ENCODE data around the gene RYR2. TPM values are rescaled to one million over a fixed set of nuclear protein-coding genes. Genes with fewer than 3 reads are reported as not detected.

The RYR2 gene
- polyA plus RNA-seq, 2 of the 4 experiments (the other 2 are of a cell fraction): 0.06 TPM; not detected in 1

DNA sequence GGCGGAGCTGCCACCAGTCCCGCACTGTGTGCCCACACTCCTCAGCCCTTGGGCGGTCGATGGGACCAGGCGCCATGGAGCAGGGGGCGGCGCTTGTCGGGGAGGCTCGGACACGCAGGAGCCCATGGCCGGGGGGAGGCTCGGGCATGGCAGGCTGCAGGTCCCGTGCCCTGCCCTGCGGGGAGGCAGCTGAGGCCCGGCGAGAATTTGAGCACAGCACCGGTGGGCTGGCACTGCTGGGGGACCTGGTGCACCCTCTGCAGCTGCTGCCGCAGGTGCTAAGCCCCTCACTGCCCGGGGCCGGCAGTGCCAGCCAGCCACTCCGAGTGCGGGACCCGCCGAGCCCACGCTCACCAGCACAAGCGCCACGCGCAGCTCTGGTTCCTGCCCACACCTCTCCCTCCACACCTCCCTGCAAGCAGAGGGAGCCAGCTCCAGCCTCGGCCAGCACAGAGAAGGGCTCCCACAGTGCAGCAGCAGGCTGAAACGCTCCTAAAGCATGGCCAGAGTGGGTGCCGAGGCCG is 267.7 kb downstream of the RYR2 start:
- Histone ChIP-seq H3K4me3 (no peak overlapping the region), H3K9me3 (no peaks in the 10 kb centered on the region), H3K27ac (no peak overlapping the region), H3K4me2 (no peak overlapping the region), H3K4me1 (no peaks in the 10 kb centered on the region)
- 48% methylated on average over 11 of the region's 32 CpGs for WGBS (ENCODE audit: missing lambda C conversion rate)
- ChIA-PET CTCF (interaction anchor here (1.0 kb wide), 1 partner anchor 676 kb away, joined by 3 read pairs; no protein-coding TSS in a partner anchor), POLR2A (no interaction called here)
- TF ChIP-seq, protein P1, sequence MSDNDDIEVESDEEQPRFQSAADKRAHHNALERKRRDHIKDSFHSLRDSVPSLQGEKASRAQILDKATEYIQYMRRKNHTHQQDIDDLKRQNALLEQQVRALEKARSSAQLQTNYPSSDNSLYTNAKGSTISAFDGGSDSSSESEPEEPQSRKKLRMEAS (IDR thresholded peaks at IDR 0.05): no peak
- TF ChIP-seq MYC (IDR thresholded peaks at IDR 0.05; ENCODE audit: borderline replicate concordance, low read length) (no peak), BHLHE40 (IDR thresholded peaks at IDR 0.05; ENCODE audit: low read depth, low read length) (no peak), SMC3 (IDR thresholded peaks at IDR 0.05) (no peak), RCOR1 (IDR thresholded peaks at IDR 0.05; ENCODE audit: low read depth, low read length) (no peak), NR3C1 (IDR thresholded peaks at IDR 0.05) (no peak), CHD2 (IDR thresholded peaks at IDR 0.05; ENCODE audit: low read length, partially characterized antibody) (no peak), RAD21 (conservative IDR thresholded peaks at IDR 0.05 in 1 of 2, IDR thresholded peaks at IDR 0.05 in 1 of 2) (no peak), HOXA7 (CRISPR knock-in tag; IDR thresholded peaks at IDR 0.05) (no peak)
- TF ChIP-seq, protein P2, sequence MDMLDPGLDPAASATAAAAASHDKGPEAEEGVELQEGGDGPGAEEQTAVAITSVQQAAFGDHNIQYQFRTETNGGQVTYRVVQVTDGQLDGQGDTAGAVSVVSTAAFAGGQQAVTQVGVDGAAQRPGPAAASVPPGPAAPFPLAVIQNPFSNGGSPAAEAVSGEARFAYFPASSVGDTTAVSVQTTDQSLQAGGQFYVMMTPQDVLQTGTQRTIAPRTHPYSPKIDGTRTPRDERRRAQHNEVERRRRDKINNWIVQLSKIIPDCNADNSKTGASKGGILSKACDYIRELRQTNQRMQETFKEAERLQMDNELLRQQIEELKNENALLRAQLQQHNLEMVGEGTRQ (IDR thresholded peaks at IDR 0.05): no peak
- TF ChIP-seq, protein P3, sequence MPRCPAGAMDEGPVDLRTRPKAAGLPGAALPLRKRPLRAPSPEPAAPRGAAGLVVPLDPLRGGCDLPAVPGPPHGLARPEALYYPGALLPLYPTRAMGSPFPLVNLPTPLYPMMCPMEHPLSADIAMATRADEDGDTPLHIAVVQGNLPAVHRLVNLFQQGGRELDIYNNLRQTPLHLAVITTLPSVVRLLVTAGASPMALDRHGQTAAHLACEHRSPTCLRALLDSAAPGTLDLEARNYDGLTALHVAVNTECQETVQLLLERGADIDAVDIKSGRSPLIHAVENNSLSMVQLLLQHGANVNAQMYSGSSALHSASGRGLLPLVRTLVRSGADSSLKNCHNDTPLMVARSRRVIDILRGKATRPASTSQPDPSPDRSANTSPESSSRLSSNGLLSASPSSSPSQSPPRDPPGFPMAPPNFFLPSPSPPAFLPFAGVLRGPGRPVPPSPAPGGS (IDR thresholded peaks at IDR 0.05): no peak
- TF ChIP-seq, protein P4, sequence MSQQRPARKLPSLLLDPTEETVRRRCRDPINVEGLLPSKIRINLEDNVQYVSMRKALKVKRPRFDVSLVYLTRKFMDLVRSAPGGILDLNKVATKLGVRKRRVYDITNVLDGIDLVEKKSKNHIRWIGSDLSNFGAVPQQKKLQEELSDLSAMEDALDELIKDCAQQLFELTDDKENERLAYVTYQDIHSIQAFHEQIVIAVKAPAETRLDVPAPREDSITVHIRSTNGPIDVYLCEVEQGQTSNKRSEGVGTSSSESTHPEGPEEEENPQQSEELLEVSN (IDR thresholded peaks at IDR 0.05; ENCODE audit: borderline replicate concordance, low read depth): no peak
- DNase-seq (ENCODE audit: low read depth in 1 of 2, low spot score in 1 of 2) (no peak), ATAC-seq (no peak), FAIRE-seq (no peak)

DNA sequence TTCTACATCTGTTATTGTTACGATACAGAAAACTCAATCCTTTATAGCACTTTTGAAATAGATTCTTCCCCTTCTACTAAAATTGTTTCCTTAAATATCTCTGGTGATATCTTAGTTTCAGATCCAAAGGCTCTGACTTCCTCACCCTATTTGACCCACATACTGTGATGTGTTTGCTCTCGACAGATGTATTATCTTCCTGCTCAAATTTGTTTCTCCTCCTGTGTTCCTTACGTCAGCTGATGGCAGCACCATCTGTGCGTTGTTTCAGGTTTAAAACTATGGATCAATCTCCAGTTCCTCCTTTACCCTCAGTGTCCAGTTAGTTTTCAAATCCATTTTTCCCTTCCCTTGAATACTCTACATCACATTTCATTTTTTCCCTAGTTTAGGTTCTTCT is 274.4 kb downstream of the RYR2 start:
- ATAC-seq: no peak
- no peaks in the 10 kb centered on the region for H3K9me3 ChIP-seq
- WGBS (ENCODE audit: missing lambda C conversion rate): 14% methylated on average over 4 of the region's 4 CpGs
- H3K27ac ChIP-seq: no peak overlapping the region
- DNase-seq (ENCODE audit: low read depth in 1 of 2, low spot score in 1 of 2): no peak
- ChIA-PET POLR2A (no interaction called here), CTCF (interaction anchor here (0.6 kb wide), 1 partner anchor 117 kb away, joined by 3 read pairs; no protein-coding TSS in a partner anchor)
- H3K4me2 ChIP-seq: no peak overlapping the region
- FAIRE-seq: no peak
- H3K4me1 ChIP-seq: no peaks in the 10 kb centered on the region
- no peak for TF ChIP-seq GATA3 (IDR thresholded peaks at IDR 0.05; ENCODE audit: borderline replicate concordance)
- TF ChIP-seq, protein P5, sequence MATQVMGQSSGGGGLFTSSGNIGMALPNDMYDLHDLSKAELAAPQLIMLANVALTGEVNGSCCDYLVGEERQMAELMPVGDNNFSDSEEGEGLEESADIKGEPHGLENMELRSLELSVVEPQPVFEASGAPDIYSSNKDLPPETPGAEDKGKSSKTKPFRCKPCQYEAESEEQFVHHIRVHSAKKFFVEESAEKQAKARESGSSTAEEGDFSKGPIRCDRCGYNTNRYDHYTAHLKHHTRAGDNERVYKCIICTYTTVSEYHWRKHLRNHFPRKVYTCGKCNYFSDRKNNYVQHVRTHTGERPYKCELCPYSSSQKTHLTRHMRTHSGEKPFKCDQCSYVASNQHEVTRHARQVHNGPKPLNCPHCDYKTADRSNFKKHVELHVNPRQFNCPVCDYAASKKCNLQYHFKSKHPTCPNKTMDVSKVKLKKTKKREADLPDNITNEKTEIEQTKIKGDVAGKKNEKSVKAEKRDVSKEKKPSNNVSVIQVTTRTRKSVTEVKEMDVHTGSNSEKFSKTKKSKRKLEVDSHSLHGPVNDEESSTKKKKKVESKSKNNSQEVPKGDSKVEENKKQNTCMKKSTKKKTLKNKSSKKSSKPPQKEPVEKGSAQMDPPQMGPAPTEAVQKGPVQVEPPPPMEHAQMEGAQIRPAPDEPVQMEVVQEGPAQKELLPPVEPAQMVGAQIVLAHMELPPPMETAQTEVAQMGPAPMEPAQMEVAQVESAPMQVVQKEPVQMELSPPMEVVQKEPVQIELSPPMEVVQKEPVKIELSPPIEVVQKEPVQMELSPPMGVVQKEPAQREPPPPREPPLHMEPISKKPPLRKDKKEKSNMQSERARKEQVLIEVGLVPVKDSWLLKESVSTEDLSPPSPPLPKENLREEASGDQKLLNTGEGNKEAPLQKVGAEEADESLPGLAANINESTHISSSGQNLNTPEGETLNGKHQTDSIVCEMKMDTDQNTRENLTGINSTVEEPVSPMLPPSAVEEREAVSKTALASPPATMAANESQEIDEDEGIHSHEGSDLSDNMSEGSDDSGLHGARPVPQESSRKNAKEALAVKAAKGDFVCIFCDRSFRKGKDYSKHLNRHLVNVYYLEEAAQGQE (IDR thresholded peaks at IDR 0.05): no peak
- TF ChIP-seq, protein P6, sequence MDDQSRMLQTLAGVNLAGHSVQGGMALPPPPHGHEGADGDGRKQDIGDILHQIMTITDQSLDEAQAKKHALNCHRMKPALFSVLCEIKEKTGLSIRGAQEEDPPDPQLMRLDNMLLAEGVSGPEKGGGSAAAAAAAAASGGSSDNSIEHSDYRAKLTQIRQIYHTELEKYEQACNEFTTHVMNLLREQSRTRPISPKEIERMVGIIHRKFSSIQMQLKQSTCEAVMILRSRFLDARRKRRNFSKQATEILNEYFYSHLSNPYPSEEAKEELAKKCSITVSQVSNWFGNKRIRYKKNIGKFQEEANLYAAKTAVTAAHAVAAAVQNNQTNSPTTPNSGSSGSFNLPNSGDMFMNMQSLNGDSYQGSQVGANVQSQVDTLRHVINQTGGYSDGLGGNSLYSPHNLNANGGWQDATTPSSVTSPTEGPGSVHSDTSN (IDR thresholded peaks at IDR 0.05): no peak
- no peak for TF ChIP-seq SREBF2 (IDR thresholded peaks at IDR 0.05)
- TF ChIP-seq CBX8 (IDR thresholded peaks at IDR 0.05): no peak
- no peak for TF ChIP-seq FOXS1 (CRISPR knock-in tag; IDR thresholded peaks at IDR 0.05)
- TF ChIP-seq HOXB13 (CRISPR knock-in tag; IDR thresholded peaks at IDR 0.05; ENCODE audit: low read depth): no peak
- no peak for TF ChIP-seq JUN (IDR thresholded peaks at IDR 0.05)
- TF ChIP-seq TFCP2L1 (CRISPR knock-in tag; IDR thresholded peaks at IDR 0.05): no peak
- TF ChIP-seq BHLHE40 (IDR thresholded peaks at IDR 0.05; ENCODE audit: low read depth, low read length): no peak
- no peak for TF ChIP-seq FOSL2 (IDR thresholded peaks at IDR 0.05)
- no peak for TF ChIP-seq FOSL2 (CRISPR knock-in tag; IDR thresholded peaks at IDR 0.05)
- no peak for TF ChIP-seq EHMT2 (IDR thresholded peaks at IDR 0.05; ENCODE audit: low read depth)
- no peak for TF ChIP-seq RNF2 (IDR thresholded peaks at IDR 0.05; ENCODE audit: borderline replicate concordance, low read depth)
- H3K4me3 ChIP-seq: no peak overlapping the region

All from A549 (cell line).